AG09319 (cell line): Measurements from ENCODE around the gene C4BPA.

Source experiments
- DNase-seq: peaks from one replicate; pipeline ENCODE4 v3.0.0-alpha.2; 2010; ENCODE audit warnings: low read depth; ENCODE audit errors: extremely low read depth
- TF ChIP-seq, protein P1 (sequence below): IDR thresholded peaks from 2 replicates; pipeline ENCODE4 v1.5.1; 2011; ENCODE audit warnings: low read depth, mild to moderate bottlenecking, inconsistent platforms, low read length, moderate library complexity

The C4BPA gene

DNA sequence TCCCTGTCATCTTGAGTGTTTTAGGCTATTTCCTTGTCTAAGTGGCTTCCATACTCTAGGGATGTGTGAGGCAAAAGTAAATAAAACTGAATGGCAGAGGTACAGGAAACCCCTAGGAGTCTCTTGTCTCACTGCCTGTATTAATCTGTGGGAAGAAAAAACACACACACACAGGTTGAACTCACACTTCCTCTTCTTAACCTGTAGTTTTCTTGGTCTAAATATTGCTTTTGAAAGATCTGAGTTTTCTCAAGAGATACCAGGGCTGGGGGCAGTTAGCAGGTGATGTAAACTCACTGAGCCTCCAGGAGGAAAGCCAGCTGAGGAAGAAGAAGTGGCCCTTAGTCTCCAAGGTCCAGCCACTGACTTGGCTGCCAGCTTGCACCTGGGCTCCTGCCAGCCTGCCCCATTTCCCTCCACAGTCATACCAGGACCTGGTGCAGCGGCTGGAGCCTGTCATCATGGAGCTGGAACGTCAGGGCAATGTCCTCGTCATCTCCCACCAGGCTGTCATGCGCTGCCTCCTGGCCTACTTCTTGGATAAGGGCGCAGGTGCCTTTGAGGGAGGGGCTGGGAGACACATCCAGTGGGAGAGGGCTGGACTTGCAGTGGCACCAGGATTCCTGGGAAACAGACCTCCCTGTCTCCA lies 34.1 kb upstream of the C4BPA start:
- DNase-seq = no peak
- TF ChIP-seq, protein P1, sequence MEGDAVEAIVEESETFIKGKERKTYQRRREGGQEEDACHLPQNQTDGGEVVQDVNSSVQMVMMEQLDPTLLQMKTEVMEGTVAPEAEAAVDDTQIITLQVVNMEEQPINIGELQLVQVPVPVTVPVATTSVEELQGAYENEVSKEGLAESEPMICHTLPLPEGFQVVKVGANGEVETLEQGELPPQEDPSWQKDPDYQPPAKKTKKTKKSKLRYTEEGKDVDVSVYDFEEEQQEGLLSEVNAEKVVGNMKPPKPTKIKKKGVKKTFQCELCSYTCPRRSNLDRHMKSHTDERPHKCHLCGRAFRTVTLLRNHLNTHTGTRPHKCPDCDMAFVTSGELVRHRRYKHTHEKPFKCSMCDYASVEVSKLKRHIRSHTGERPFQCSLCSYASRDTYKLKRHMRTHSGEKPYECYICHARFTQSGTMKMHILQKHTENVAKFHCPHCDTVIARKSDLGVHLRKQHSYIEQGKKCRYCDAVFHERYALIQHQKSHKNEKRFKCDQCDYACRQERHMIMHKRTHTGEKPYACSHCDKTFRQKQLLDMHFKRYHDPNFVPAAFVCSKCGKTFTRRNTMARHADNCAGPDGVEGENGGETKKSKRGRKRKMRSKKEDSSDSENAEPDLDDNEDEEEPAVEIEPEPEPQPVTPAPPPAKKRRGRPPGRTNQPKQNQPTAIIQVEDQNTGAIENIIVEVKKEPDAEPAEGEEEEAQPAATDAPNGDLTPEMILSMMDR = no peak

DNA sequence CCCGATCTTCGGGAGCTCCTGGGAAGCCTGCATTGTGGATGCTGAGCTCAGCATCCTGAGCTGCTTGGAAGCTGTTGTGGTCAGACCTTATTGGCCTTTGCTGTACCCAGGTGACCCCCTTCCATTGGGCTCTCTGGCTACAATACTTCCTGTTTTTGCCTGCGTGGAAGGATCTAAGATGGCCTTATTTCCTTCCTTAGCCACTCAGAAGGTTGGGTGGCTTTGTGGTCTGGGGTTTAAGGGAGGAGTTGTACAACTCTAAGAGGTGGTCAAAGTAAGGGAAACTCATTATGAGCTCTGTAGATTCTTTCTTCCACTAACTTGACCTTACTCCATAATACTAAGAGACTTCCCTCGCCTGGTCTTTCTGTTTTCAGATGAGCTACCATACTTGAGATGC lies 33.2 kb upstream of the C4BPA start:
- TF ChIP-seq, protein P1 = no peak
- DNase-seq = no peak

DNA sequence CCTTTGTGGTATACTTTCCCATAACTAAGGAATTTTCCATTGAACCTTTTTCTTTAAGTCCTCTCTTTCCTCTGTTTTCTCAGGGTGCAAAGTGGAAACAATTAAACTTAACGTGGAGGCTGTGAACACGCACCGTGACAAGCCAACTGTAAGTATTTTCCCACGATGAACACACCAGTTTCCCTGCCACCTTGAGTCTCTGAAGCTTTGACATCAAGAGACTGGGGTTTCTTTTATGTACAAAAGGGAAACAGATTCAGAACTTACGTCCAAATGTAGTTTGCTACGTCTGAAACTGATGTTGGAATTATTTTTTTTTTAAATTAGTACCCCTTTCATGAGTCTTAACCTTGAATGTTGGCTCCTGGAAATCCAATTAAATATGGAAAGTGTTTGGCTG lies 32.6 kb upstream of the C4BPA start:
- DNase-seq = no peak
- TF ChIP-seq, protein P1 = no peak

DNA sequence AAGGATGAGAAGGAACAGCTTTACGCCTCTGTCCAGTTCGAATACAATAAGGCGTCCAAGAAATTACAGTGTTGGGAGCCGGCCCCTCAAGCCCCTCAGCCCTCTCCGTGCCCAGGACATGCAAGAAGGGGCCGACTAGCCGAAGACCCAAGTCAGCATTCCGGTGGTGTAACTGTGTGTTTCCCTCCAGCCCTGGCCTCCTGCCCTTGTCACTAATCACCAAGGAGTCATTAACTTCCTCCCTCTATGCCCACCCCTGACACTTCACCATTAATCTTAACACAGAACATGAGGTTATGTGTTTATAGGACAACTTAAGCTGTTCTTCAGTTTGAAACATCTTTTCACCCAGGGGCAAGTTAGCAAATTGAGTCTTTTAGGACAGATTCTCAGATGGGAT lies 31.8 kb upstream of the C4BPA start:
- TF ChIP-seq, protein P1 = no peak
- DNase-seq = no peak

DNA sequence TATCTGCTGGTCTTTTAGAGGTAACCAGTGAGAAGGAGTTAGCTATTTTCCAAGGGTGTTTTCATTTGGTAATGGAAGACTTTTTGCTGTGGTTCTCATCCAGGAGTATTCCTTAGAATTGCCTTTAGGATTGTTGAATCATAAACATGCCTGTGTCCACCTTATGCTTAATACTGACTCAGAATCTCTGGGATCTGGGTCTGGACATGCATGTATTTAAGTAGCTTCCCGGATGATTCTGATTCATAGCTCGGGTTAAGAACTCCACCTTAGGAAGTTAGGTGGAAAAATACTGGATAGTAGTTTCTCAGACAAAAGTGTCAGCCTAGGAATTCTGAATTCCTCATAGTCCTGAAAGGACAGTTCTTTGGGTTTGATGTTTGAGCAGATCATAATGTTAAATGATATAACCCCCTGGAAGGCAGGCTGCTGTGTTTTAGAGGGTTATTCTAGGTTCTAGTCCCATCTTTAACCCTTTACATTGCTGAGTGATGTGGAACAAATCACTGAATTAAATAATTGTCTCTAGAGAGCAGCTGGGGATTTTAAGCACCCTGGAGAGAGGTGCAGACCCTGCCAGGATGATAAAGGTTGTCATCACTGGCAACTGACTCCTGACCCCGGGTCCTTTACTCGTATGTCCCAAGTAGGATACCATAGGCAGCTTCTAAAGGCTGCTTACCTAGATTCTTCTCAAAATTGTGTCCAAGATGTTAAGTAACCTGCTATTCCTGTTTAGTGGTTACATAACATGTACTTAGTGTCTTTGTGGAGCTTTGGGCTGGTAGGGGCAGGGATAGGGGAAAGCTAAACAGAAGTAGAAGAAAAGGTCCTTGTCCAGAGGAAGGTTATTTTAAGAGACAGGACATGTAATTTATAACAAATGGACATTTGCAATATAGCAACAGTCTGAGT lies 29.9 kb upstream of the C4BPA start:
- DNase-seq = no peak
- TF ChIP-seq, protein P1 = no peak

DNA sequence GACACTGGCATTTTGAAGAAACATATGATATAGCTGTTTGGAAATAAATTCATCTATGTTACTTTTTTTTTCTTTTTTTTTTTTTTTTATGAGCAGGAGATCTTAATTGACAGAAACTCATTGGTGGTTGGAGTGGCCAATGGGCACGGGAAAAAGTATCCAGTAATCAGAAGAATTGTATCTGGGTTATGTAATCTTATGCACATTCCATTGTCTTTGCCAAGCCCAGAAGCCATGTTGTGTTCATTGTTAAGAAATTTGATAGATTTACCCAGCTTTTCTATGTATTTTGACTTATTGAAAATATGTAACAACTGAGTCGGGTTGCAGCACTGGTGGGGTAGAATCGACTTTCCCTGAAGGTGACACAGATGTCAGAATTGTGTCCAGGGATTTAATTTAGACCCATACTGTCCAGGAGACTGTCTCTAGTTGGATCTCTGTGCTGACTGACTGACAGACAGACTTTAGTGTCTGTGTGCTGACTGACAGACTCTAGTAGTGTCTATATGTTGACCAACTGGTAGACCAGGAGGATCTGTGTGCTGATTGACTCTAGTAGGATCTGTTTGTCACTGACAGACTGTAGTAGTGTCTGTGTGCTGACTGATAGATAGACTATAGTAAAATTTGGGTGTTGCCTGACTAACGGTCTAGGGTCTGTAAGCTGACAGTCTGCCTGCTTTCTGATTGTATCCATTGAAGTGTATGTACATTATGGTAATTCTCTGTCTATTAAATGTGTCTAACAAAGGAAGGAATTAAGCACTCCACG lies 27.7 kb upstream of the C4BPA start:
- DNase-seq = no peak

More for the DNA sequence above, 27.7 kb upstream of the C4BPA start:
- TF ChIP-seq, protein P1 = no peak
